Panc1 (cell line): ENCODE measurements around the gene HADHB.

Source experiments
- CTCF ChIP-seq: fragments of 450-650 bp; IDR thresholded peaks from 2 replicates; pipeline ENCODE4 v1.5.1; 2017; ENCODE audit warnings: mild to moderate bottlenecking
- POLR2AphosphoS5 ChIP-seq: IDR thresholded peaks from 2 replicates; pipeline ENCODE4 v1.6.1; 2012; ENCODE audit warnings: mild to moderate bottlenecking, low read depth, low read length, moderate library complexity
- REST ChIP-seq, 2 experiments: IDR thresholded peaks; 2 replicates each; pipeline ENCODE4 v1.6.1; 2011 to 2012; ENCODE audit warnings: low read depth in 2 of 2, control low read depth in 1 of 2, low read length in 1 of 2, mild to moderate bottlenecking in 1 of 2, moderate library complexity in 1 of 2; ENCODE audit not compliant: insufficient read depth in 1 of 2
- TCF7L2 ChIP-seq: IDR thresholded peaks from 2 replicates; pipeline ENCODE4 v1.6.1; 2011; ENCODE audit warnings: mild to moderate bottlenecking, low read depth, low read length, inconsistent platforms

- TF ChIP-seq CTCF, result peak; percentile 57
- TF ChIP-seq REST (IDR thresholded peaks at IDR 0.05; ENCODE audit: insufficient read depth in 1 of 2, low read depth in 2 of 2, low read length in 1 of 2), result no peak
- TF ChIP-seq POLR2AphosphoS5, result no peak
- TF ChIP-seq TCF7L2, result no peak
These were observed 9.7 kb upstream of the HADHB start for GRCh38 chr2:26235089-26235488.
